HepG2 (cell line): ENCODE measurements around the gene NAALADL1. TPM values are rescaled to one million over a fixed set of nuclear protein-coding genes. Genes with fewer than 3 reads are reported as not detected.

Experiments
- CENPX ChIP-seq: sonication (generic); formaldehyde crosslinking; IDR thresholded peaks from 2 replicates; pipeline ENCODE4 v1.9.0; 2021; ENCODE audit warnings: mild to moderate bottlenecking, missing genetic modification reagents, moderate library complexity
- CTCF ChIP-seq: sonication (generic); formaldehyde crosslinking; IDR thresholded peaks from 2 replicates; pipeline ENCODE4 v1.5.0; 2020; ENCODE audit warnings: mild to moderate bottlenecking, missing genetic modification reagents, moderate library complexity
- ETV5 ChIP-seq: IDR thresholded peaks from 2 replicates; pipeline ENCODE4 v1.6.1; 2018; ENCODE audit warnings: missing biosample characterization, missing genetic modification reagents, inconsistent platforms, borderline replicate concordance
- FOXA3 ChIP-seq: IDR thresholded peaks from 2 replicates; pipeline ENCODE4 v1.6.1; 2016; ENCODE audit warnings: missing genetic modification reagents, missing compliant biosample characterization
- HNF4A ChIP-seq: sonication (generic); formaldehyde crosslinking; IDR thresholded peaks from 2 replicates; pipeline ENCODE4 v1.4.0; 2020; ENCODE audit warnings: missing genetic modification reagents
- ISL2 ChIP-seq: sonication (generic); formaldehyde crosslinking; IDR thresholded peaks from 2 replicates; pipeline ENCODE4 v1.5.0; 2020; ENCODE audit warnings: missing genetic modification reagents
- KAT7 ChIP-seq: IDR thresholded peaks from 2 replicates; pipeline ENCODE4 v1.6.1; 2018; ENCODE audit warnings: borderline replicate concordance, missing compliant biosample characterization
- MAFG ChIP-seq: sonication (generic); formaldehyde crosslinking; IDR thresholded peaks from 2 replicates; pipeline ENCODE4 v1.5.1; 2020; ENCODE audit warnings: mild to moderate bottlenecking, missing genetic modification reagents
- MAFK ChIP-seq, 2 experiments: IDR thresholded peaks in 1 of 2; conservative IDR thresholded peaks in 1 of 2; 2 replicates each; pipeline ENCODE4 v1.6.1; 2011; ENCODE audit warnings: improper control_type of control experiment in 2 of 2, low read length in 2 of 2
- MTERF4 ChIP-seq: sonication (generic); formaldehyde crosslinking; IDR thresholded peaks from 2 replicates; pipeline ENCODE4 v1.8.0; 2023; ENCODE audit warnings: mild to moderate bottlenecking, missing genetic modification reagents
- NFATC3 ChIP-seq: sonication (generic); formaldehyde crosslinking; IDR thresholded peaks from 2 replicates; pipeline ENCODE4 v1.5.1; 2020; ENCODE audit warnings: mild to moderate bottlenecking, missing genetic modification reagents
- NFIC ChIP-seq: IDR thresholded peaks from 2 replicates; pipeline ENCODE4 v1.6.1; 2012; ENCODE audit warnings: mild to moderate bottlenecking, low read length, inconsistent platforms
- REPIN1 ChIP-seq: sonication (generic); formaldehyde crosslinking; IDR thresholded peaks from 2 replicates; pipeline ENCODE4 v1.8.0; 2022; ENCODE audit warnings: missing genetic modification reagents, low read depth, mild to moderate bottlenecking, borderline replicate concordance
- RNF219 ChIP-seq: sonication (generic); formaldehyde crosslinking; IDR thresholded peaks from 2 replicates; pipeline ENCODE4 v1.5.0; 2020; ENCODE audit warnings: mild to moderate bottlenecking, missing genetic modification reagents
- SMYD3 ChIP-seq: sonication (generic); formaldehyde crosslinking; IDR thresholded peaks from 2 replicates; pipeline ENCODE4 v1.8.1; 2023; ENCODE audit warnings: mild to moderate bottlenecking, missing genetic modification reagents
- WIZ ChIP-seq: sonication (generic); formaldehyde crosslinking; IDR thresholded peaks from 2 replicates; pipeline ENCODE4 v1.5.1; 2020; ENCODE audit warnings: mild to moderate bottlenecking, missing genetic modification reagents
- ZFX ChIP-seq: sonication (generic); formaldehyde crosslinking; IDR thresholded peaks from 2 replicates; pipeline ENCODE4 v1.4.0; 2020; ENCODE audit warnings: mild to moderate bottlenecking, low read depth, missing genetic modification reagents, moderate library complexity
- ZNF101 ChIP-seq: sonication (generic); formaldehyde crosslinking; IDR thresholded peaks from 2 replicates; pipeline ENCODE4 v1.4.0; 2020; ENCODE audit warnings: mild to moderate bottlenecking, low read depth, missing genetic modification reagents, borderline replicate concordance
- ZNF276 ChIP-seq: sonication (generic); formaldehyde crosslinking; IDR thresholded peaks from 2 replicates; pipeline ENCODE4 v1.4.0; 2020; ENCODE audit warnings: mild to moderate bottlenecking, low read depth, missing genetic modification reagents
- ZNF326 ChIP-seq: sonication (generic); formaldehyde crosslinking; IDR thresholded peaks from 2 replicates; pipeline ENCODE4 v1.4.0; 2020; ENCODE audit warnings: missing genetic modification reagents, borderline replicate concordance
- ZNF530 ChIP-seq: sonication (generic); formaldehyde crosslinking; IDR thresholded peaks from 2 replicates; pipeline ENCODE4 v1.5.0; 2020; ENCODE audit warnings: low read depth, mild to moderate bottlenecking, missing genetic modification reagents
- ZNF605 ChIP-seq: sonication (generic); formaldehyde crosslinking; IDR thresholded peaks from 2 replicates; pipeline ENCODE4 v1.8.0; 2022; ENCODE audit warnings: mild to moderate bottlenecking, missing genetic modification reagents
- ZNF674 ChIP-seq: sonication (generic); formaldehyde crosslinking; IDR thresholded peaks from 2 replicates; pipeline ENCODE4 v1.5.0; 2020; ENCODE audit warnings: low read depth, mild to moderate bottlenecking, missing genetic modification reagents
- ZNF691 ChIP-seq: sonication (generic); formaldehyde crosslinking; IDR thresholded peaks from 2 replicates; pipeline ENCODE4 v1.4.0; 2020; ENCODE audit warnings: missing genetic modification reagents, low read depth, mild to moderate bottlenecking, borderline replicate concordance
- ZNF720 ChIP-seq: sonication (generic); formaldehyde crosslinking; IDR thresholded peaks from 2 replicates; pipeline ENCODE4 v1.4.0; 2020; ENCODE audit warnings: missing genetic modification reagents
- polyA plus RNA-seq, 8 experiments: library from polyadenylated mRNA; depleted of rRNA in 3 of 8; stranded (reverse) in 7 of 8; unstranded in 1 of 8; fragments of >200 nt; fragmentation: Illumina TruSeq in 4 of 8; extraction: Trizol in 4 of 8; gene quantifications; 2 replicates each; pipeline versions ENCODE4 v1.2.1 to v1.2.3, GENCODE V29; 2011 to 2016; ENCODE audit warnings: low read depth in 4 of 8, missing spikeins in 1 of 8, mixed read lengths in 1 of 8; ENCODE audit not compliant: insufficient read depth in 1 of 8
- total RNA-seq, 5 experiments: library from RNA; depleted of rRNA; stranded (reverse); fragments of >200 nt; fragmentation: Illumina TruSeq; extraction: Trizol; gene quantifications; 2 replicates each; pipeline ENCODE4 v1.2.3, GENCODE V29; 2016; ENCODE audit warnings: low read depth in 1 of 5

Gene NAALADL1
- total and polyA plus RNA-seq, 2 of the 13 experiments (the other 11 are each of a cell fraction or from before 2014, with no cell fraction given), result 9.3 to 33.9 TPM

GRCh38 chr11:65019824-65020223, 38.5 kb downstream of the NAALADL1 start (continued):
- TF ChIP-seq MTERF4 (CRISPR knock-in tag), result no peak
- TF ChIP-seq ZNF691 (CRISPR knock-in tag), result no peak
- no peak for TF ChIP-seq CENPX (CRISPR knock-in tag)
- TF ChIP-seq ZNF530 (CRISPR knock-in tag), result no peak
- peak; percentile 33; the same call in 1 of the 2 replicates for TF ChIP-seq ETV5
- no peak for TF ChIP-seq ZNF674 (CRISPR knock-in tag)
- TF ChIP-seq WIZ (CRISPR knock-in tag), result no peak
- no peak for TF ChIP-seq REPIN1 (CRISPR knock-in tag)
- TF ChIP-seq NFIC, result no peak
- TF ChIP-seq SMYD3 (CRISPR knock-in tag), result no peak
- no peak for TF ChIP-seq ZNF720 (CRISPR knock-in tag)
- TF ChIP-seq MAFK (conservative IDR thresholded peaks at IDR 0.05 in 1 of 2, IDR thresholded peaks at IDR 0.05 in 1 of 2; ENCODE audit: low read length in 2 of 2), result no peak
- no peak for TF ChIP-seq ZNF101 (CRISPR knock-in tag)
- TF ChIP-seq ZFX (CRISPR knock-in tag), result peak; percentile 44; the same call in 1 of the 2 replicates
- TF ChIP-seq MAFG (CRISPR knock-in tag), result no peak
- TF ChIP-seq RNF219 (CRISPR knock-in tag), result no peak
- TF ChIP-seq HNF4A, result peak; percentile 82
- TF ChIP-seq FOXA3 (CRISPR knock-in tag), result no peak
- no peak for TF ChIP-seq ISL2
- TF ChIP-seq KAT7 (CRISPR knock-in tag), result no peak
- no peak for TF ChIP-seq NFATC3 (CRISPR knock-in tag)
- TF ChIP-seq ZNF326 (CRISPR knock-in tag), result no peak
- TF ChIP-seq ZNF605 (CRISPR knock-in tag), result 0 out of 2 replicates have a peak, but pooled peaks have one; percentile 26
- 0 out of 2 replicates have a peak, but pooled peaks have one; percentile 4 for TF ChIP-seq CTCF (CRISPR knock-in tag)
- no peak for TF ChIP-seq ZNF276
